ENCODE measurements around the gene OTUD6A.

OTUD6A gene

GRCh38 chrX:70062076-70062475, at the start of gene OTUD6A:
TSS of gene OTUD6A (plus strand) at chrX:70062457. CDS start at chrX:70062525, 68 bp downstream.
- no peak for DNase-seq (ENCODE audit: low spot score)

- no peak for DNase-seq (ENCODE audit: low spot score)
Observed at GRCh38 chrX:70012756-70013155, 49.5 kb upstream of the OTUD6A start.

GRCh38 chrX:70013466-70014381, 48.5 kb upstream of the OTUD6A start:
- DNase-seq (ENCODE audit: low spot score), result no peak

GRCh38 chrX:70016513-70016912, 45.7 kb upstream of the OTUD6A start:
- DNase-seq (ENCODE audit: low spot score), result no peak

DNA sequence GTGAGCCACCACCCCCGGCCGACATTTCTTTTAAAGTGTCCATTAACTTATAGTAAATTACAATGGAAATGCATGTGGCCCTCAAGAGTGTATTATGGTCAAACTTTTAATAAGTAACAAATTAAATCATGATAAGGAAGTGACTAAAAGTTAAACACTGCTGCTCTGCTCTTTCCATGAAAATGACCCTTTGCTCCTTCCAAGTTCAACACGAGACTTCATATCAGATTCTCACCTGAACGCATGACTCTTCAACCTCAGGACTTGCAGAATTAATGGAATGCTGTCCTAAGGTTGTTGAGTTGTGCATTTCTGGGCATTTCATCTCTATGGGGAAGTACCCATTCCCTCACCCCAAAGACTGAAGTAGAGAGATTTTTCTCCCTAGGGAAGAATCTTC, 39.6 kb upstream of the OTUD6A start:
- DNase-seq (ENCODE audit: low spot score), result no peak

- DNase-seq (ENCODE audit: low spot score), result no peak
Observed at GRCh38 chrX:70025464-70025863, 36.8 kb upstream of the OTUD6A start.

GRCh38 chrX:70026112-70026850, 36.0 kb upstream of the OTUD6A start:
- DNase-seq (ENCODE audit: low spot score), result no peak

- DNase-seq (ENCODE audit: low spot score), result no peak
Observed at GRCh38 chrX:70026851-70027200, 35.4 kb upstream of the OTUD6A start.

DNA sequence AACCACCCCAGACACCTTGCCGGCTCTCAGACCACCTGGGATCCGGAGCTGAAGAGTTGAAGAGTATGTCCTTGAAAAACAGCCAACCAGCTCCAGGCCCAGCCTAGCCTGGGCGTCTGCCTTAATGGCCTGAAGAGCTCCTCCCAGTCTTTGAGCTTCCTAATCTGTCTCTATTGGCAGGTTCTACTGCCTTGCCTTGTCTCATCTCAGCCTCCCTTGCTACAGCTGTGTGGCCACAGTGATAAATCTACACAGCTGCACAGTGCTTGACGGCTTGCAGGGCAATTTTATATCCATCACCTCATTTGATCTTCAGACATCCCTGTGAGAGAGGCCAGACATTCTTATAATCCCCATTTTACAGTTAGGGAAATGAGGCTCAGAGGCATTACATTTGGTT, 32.4 kb upstream of the OTUD6A start:
- DNase-seq (ENCODE audit: low spot score), result no peak

GRCh38 chrX:70030301-70030767, 31.9 kb upstream of the OTUD6A start:
- peak; percentile 66 for DNase-seq (ENCODE audit: low spot score)

- DNase-seq (ENCODE audit: low spot score), result no peak
Observed at GRCh38 chrX:70032792-70033191, 29.5 kb upstream of the OTUD6A start.

- peak; percentile 43 for DNase-seq (ENCODE audit: low spot score)
Observed at GRCh38 chrX:70033348-70034051, 28.8 kb upstream of the OTUD6A start.

DNA sequence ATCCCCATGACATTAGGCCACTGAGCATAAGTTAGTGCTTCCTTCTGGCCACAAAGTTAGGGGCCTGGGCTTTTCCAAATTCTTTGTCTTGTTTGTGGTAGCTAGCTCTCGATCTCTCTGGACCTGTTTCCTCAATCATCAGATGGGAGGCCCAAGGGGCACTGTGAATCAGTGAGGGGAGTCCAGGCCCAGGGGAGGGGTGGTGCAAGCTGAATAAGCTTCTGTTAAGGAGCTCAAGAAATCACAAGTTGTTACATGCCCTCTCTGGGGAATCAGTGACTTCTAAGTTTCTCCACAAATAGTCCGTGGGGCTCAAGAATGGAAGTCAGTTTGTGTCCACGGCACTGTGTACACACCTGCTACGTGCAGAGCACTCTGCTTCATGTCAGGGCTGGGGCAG, 27.6 kb upstream of the OTUD6A start:
- DNase-seq (ENCODE audit: low spot score), result no peak

GRCh38 chrX:70038515-70038914, 23.7 kb upstream of the OTUD6A start:
- no peak for DNase-seq (ENCODE audit: low spot score)

DNA sequence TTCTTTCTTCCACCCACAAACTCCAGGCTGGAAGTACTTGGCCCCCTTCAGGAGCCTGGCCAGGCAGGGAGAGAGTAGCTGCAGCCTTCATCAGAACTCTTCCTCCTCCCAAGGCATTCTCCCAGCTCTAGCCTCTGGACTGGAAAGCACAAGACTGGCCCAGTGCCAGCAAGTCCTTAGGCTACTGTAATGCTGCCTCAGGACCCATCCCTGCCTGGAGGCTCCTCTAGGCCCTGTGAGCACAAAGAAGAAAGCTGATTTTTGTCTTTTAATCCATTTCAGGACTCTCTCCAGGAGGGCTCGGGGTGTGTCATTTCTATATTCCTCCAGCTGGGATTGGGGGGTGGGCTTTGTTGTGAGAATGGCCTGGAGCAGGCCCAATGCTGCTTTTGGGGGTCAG, 23.3 kb upstream of the OTUD6A start:
- DNase-seq (ENCODE audit: low spot score), result no peak

DNA sequence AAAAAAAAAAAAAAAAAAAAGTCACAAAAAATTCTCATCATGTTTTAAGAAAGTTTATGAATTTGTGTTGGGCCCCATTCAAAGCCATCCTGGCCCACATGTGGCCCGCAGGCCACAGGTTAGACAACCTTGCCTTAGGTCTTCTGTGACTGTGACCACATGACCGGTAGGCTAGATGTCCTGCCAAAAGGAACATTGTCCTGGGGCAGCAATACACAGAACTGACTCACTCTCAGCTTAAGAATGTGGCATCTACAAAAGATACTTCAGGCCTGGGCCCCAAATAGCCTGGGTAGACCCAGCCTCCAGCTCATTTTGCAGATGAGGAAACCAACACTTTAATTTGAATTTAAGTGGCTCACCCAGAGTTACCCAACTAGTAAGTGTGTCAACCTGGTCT, 22.5 kb upstream of the OTUD6A start:
- DNase-seq (ENCODE audit: low spot score), result peak; percentile 42

- DNase-seq (ENCODE audit: low spot score), result no peak
Observed at GRCh38 chrX:70041993-70042392, 20.3 kb upstream of the OTUD6A start.

GRCh38 chrX:70042399-70043371, 19.6 kb upstream of the OTUD6A start:
- no peak for DNase-seq (ENCODE audit: low spot score)

DNA sequence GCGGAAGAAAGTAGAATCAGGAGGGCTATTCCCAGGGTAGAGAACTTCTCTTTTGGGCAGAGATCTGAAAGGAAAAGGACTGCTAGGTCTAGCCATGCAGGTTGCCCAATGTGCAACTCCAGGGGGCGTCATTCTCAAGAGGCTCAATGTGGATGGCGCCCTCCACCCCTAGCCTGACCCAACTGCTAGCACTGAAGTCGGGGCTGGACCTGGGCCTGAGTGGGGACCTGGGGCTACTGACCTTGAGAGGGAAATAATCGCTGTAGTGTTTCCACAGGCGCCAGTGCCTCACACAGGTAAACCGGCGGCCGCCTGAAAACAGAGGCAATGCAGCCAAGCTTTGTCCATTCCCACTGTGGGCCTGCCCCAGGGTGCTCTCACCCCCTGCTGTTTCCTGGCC, 18.6 kb upstream of the OTUD6A start:
- no peak for DNase-seq (ENCODE audit: low spot score)

- DNase-seq (ENCODE audit: low spot score), result peak; percentile 30
Observed at GRCh38 chrX:70044541-70045245, 17.6 kb upstream of the OTUD6A start.

DNA sequence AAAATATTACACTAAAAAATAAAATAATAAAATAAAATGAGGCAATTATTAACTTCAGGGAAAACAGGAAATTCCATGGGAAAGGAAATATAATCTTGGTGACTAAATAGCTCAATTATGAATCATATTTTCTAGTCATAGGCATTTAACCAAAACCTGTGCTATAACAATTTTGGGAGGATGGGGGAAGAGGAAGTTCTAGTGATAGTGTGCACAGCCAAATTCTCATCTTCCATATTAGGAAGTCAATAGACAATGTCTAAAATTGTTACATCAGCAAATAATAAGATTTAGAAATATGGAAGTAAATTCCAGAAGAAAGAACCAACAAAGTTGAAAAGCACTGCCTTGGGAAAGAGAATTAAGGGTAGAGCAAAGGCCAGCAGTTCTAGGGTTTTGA, 15.3 kb upstream of the OTUD6A start:
- DNase-seq (ENCODE audit: low spot score), result peak; percentile 28
